Neural cell (in vitro differentiated cells): ENCODE data around the gene FKBP2. TPM values are rescaled to one million over a fixed set of nuclear protein-coding genes. Genes with fewer than 3 reads are reported as not detected.

ENCODE experiments used
- H2AFZ ChIP-seq: fragments of 200-600, 300-800 bp; sonication (generic), shearing (Covaris generic); 2 replicates; pipeline ENCODE4 v1.6.0; 2014; ENCODE audit warnings: low read depth, mild to moderate bottlenecking, antibody characterized with exemption, low read length, moderate library complexity
- H3F3A ChIP-seq: fragments of 200-600 bp; shearing (Covaris generic); 2 replicates; pipeline ENCODE4 v1.6.1; 2016; ENCODE audit warnings: mild to moderate bottlenecking, moderate library complexity, mixed read lengths, antibody characterized with exemption, low read length; ENCODE audit not compliant: insufficient read depth, poor library complexity, severe bottlenecking
- H3K27ac ChIP-seq: fragments of 200-600, 300-800 bp; sonication (generic), shearing (Covaris generic); 2 replicates; pipeline ENCODE4 v1.5.1; 2014; ENCODE audit warnings: mild to moderate bottlenecking, low read length, moderate library complexity
- H3K27me3 ChIP-seq: fragments of 300-800, 200-600 bp; sonication (generic), shearing (Covaris generic); 2 replicates; pipeline ENCODE4 v1.6.0; 2014; ENCODE audit warnings: mild to moderate bottlenecking, low read depth, low read length, moderate library complexity; ENCODE audit not compliant: insufficient read depth
- H3K36me3 ChIP-seq: fragments of 300-800, 200-600 bp; sonication (generic), shearing (Covaris generic); 2 replicates; pipeline ENCODE4 v1.5.1; 2014; ENCODE audit warnings: mild to moderate bottlenecking, antibody characterized with exemption, low read length, moderate library complexity; ENCODE audit not compliant: insufficient read depth
- H3K4me2 ChIP-seq: fragments of 300-800, 200-600 bp; sonication (generic), shearing (Covaris generic); 2 replicates; pipeline ENCODE4 v1.6.0; 2014; ENCODE audit warnings: mild to moderate bottlenecking, low read length
- H3K4me3 ChIP-seq: fragments of 300-800, 200-600 bp; sonication (generic), shearing (Covaris generic); 2 replicates; pipeline ENCODE4 v1.5.1; 2014; ENCODE audit warnings: mild to moderate bottlenecking, low read length, moderate library complexity
- H3K79me2 ChIP-seq: fragments of 200-600 bp; shearing (Covaris generic); replicated peaks from 2 replicates; pipeline ENCODE4 v1.6.0; 2014; ENCODE audit warnings: mild to moderate bottlenecking, low read length, moderate library complexity; ENCODE audit not compliant: insufficient read depth
- H3K9ac ChIP-seq: fragments of 300-800, 200-600 bp; sonication (generic), shearing (Covaris generic); 2 replicates; pipeline ENCODE4 v1.6.1; 2016; ENCODE audit warnings: mild to moderate bottlenecking, low read length, mixed read lengths
- H3K9me2 ChIP-seq: fragments of 200-600 bp; shearing (Covaris generic); 2 replicates; pipeline ENCODE4 v1.6.1; 2016; ENCODE audit warnings: mild to moderate bottlenecking, low read length, mixed read lengths; ENCODE audit not compliant: insufficient read depth
- H3K9me3 ChIP-seq: fragments of 200-600, 300-800 bp; sonication (generic), shearing (Covaris generic); 2 replicates; pipeline ENCODE4 v1.6.1; 2016; ENCODE audit warnings: mild to moderate bottlenecking, mixed run types, low read length, moderate library complexity, mixed read lengths
- H4K20me1 ChIP-seq: fragments of 200-600 bp; shearing (Covaris generic); 2 replicates; pipeline ENCODE4 v1.6.1; 2016; ENCODE audit warnings: mild to moderate bottlenecking, mixed run types; ENCODE audit not compliant: insufficient read depth
- CTCF ChIP-seq: fragments of 450-650 bp; IDR thresholded peaks from 2 replicates; pipeline ENCODE4 v1.5.1; 2014; ENCODE audit warnings: antibody characterized with exemption, mild to moderate bottlenecking, moderate library complexity; ENCODE audit not compliant: poor library complexity, severe bottlenecking
- EP300 ChIP-seq: fragments of 450-650 bp; conservative IDR thresholded peaks from 2 replicates; pipeline ENCODE4 v1.6.1; 2014; ENCODE audit warnings: antibody characterized with exemption, mild to moderate bottlenecking, moderate library complexity; ENCODE audit not compliant: poor library complexity, severe bottlenecking
- EZH2 ChIP-seq: fragments of 200-600, 300-800 bp; shearing (Covaris generic), sonication (generic); IDR thresholded peaks from 2 replicates; pipeline ENCODE4 v1.6.1; 2014; ENCODE audit warnings: antibody characterized with exemption, low read length, borderline replicate concordance, mild to moderate bottlenecking; ENCODE audit not compliant: insufficient read depth, poor library complexity, severe bottlenecking
- MXI1 ChIP-seq: fragments of 450-650 bp; conservative IDR thresholded peaks from 2 replicates; pipeline ENCODE4 v1.6.1; 2014; ENCODE audit warnings: antibody characterized with exemption, mild to moderate bottlenecking; ENCODE audit not compliant: poor library complexity, severe bottlenecking
- POLR2AphosphoS5 ChIP-seq: IDR thresholded peaks from 2 replicates; pipeline ENCODE4 v1.6.1; 2012
- RAD21 ChIP-seq: fragments of 450-650 bp; conservative IDR thresholded peaks from 2 replicates; pipeline ENCODE4 v1.6.1; 2014; ENCODE audit warnings: antibody characterized with exemption, mild to moderate bottlenecking, moderate library complexity
- REST ChIP-seq: IDR thresholded peaks from 2 replicates; pipeline ENCODE4 v1.6.1; 2012; ENCODE audit warnings: borderline replicate concordance
- SMC3 ChIP-seq: fragments of 450-650 bp; conservative IDR thresholded peaks from 2 replicates; pipeline ENCODE4 v1.6.1; 2014; ENCODE audit warnings: antibody characterized with exemption, mild to moderate bottlenecking, moderate library complexity; ENCODE audit not compliant: poor library complexity
- TAF1 ChIP-seq: IDR thresholded peaks from 2 replicates; pipeline ENCODE4 v1.6.1; 2012; ENCODE audit warnings: low read depth
- polyA plus RNA-seq: library from polyadenylated mRNA; depleted of rRNA; stranded (reverse); fragments of >200 nt; gene quantifications from 2 replicates; pipeline ENCODE4 v1.2.3, GENCODE V29; 2014

FKBP2 gene
- polyA plus RNA-seq, 1 donor from 2014 or later, result 47.4 TPM

GRCh38 chr11:64232967-64233315 is 8.0 kb upstream of the FKBP2 start:
- Histone ChIP-seq H3K4me2 (no peak overlapping the region), H3K27ac (no peak overlapping the region), H4K20me1 (no peaks in the 10 kb centered on the region)

GRCh38 chr11:64233913-64234586 is 6.8 kb upstream of the FKBP2 start, which contains the start of gene VEGFB:
TSS of gene VEGFB (plus strand) at chr11:64234584. CDS start at chr11:64234834, 250 bp downstream.
- Histone ChIP-seq H3F3A (no peaks in the 10 kb centered on the region), H3K36me3 (no peaks in the 10 kb centered on the region), H3K4me2 (no peak within 1 kb of the TSS), H3K9me3 (no peaks in the 10 kb centered on the region), H3K4me3 (peak within 1 kb of the TSS; percentile 59), H3K79me2 (no peaks in the 10 kb centered on the region), H4K20me1 (no peaks in the 10 kb centered on the region), H3K27ac (no peak within 1 kb of the TSS), H2AFZ (no peak within 1 kb of the TSS), H3K9ac (peak within 1 kb of the TSS; percentile 47), H3K27me3 (peaks cover 8% of the 10 kb centered on the region), H3K9me2 (no peaks in the 10 kb centered on the region)
- TF ChIP-seq MXI1 (no peak), POLR2AphosphoS5 (no peak), RAD21 (no peak), SMC3 (no peak), CTCF (no peak), EZH2 (no peak)

More at GRCh38 chr11:64232967-64233315, 8.0 kb upstream of the FKBP2 start:
- Histone ChIP-seq H3K4me3 (no peak overlapping the region), H2AFZ (no peak overlapping the region), H3K79me2 (no peaks in the 10 kb centered on the region), H3K9me3 (no peaks in the 10 kb centered on the region), H3K9ac (no peak overlapping the region), H3K27me3 (peaks cover 8% of the 10 kb centered on the region), H3K9me2 (no peaks in the 10 kb centered on the region), H3F3A (no peaks in the 10 kb centered on the region), H3K36me3 (no peaks in the 10 kb centered on the region)
- TF ChIP-seq POLR2AphosphoS5 (no peak), TAF1 (no peak), REST (no peak), EP300 (no peak), EZH2 (no peak), SMC3 (no peak), RAD21 (no peak), MXI1 (no peak), CTCF (no peak)
